Tibial nerve (tissue), 4 donors: Measurements from ENCODE around the gene DENND2A. TPM values are rescaled to one million over a fixed set of nuclear protein-coding genes. Genes with fewer than 3 reads are reported as not detected.
A peak's percentile ranks its signal among the peaks of the same experiment; 100 is the strongest.

Source experiments
- DNase-seq, 2 donors: peaks; one replicate each; pipeline ENCODE4 v3.0.0-alpha.2; 2019; ENCODE audit warnings: low spot score in 2 of 2
- H3K27ac ChIP-seq, 4 donors: fragments of 200-600 bp; sonication (generic) in 3 of 4; one replicate each; pipeline ENCODE4 v1.5.1; 2017 to 2019; ENCODE audit warnings: mild to moderate bottlenecking in 1 of 4
- H3K27me3 ChIP-seq, 2 donors: fragments of 200-600 bp; sonication (generic) in 1 of 2; one replicate each; pipeline versions ENCODE4 v1.5.1 to v1.6.0; 2017 to 2019
- H3K36me3 ChIP-seq, 3 donors: fragments of 200-600 bp; sonication (generic); one replicate each; pipeline ENCODE4 v1.5.1; 2018 to 2019
- H3K4me1 ChIP-seq, 4 donors: fragments of 200-600 bp; sonication (generic) in 3 of 4; one replicate each; pipeline ENCODE4 v1.5.1; 2017 to 2019
- H3K4me3 ChIP-seq, 4 donors: fragments of 200-600 bp; sonication (generic) in 3 of 4; one replicate each; pipeline ENCODE4 v1.5.1; 2017 to 2019; ENCODE audit warnings: mild to moderate bottlenecking in 1 of 4, moderate library complexity in 1 of 4
- H3K9me3 ChIP-seq, 4 donors: fragments of 200-600 bp; sonication (generic) in 3 of 4; one replicate each; pipeline ENCODE4 v1.5.1; 2017 to 2019
- CTCF ChIP-seq, 5 experiments: fragments of 200-600 bp in 3 of 5; fragments of 450-650 bp in 2 of 5; sonication (generic) in 3 of 5; IDR thresholded peaks; one replicate each; pipeline ENCODE4 v1.5.1; 2016 to 2019; ENCODE audit warnings: antibody characterized with exemption in 5 of 5, mild to moderate bottlenecking in 3 of 5, moderate library complexity in 2 of 5
- EP300 ChIP-seq, 2 donors: sonication (generic); formaldehyde crosslinking; IDR thresholded peaks; one replicate each; pipeline ENCODE4 v1.6.1; 2017; ENCODE audit warnings: antibody characterized with exemption in 2 of 2, mild to moderate bottlenecking in 1 of 2
- POLR2A ChIP-seq, 2 donors: fragments of 450-650 bp; IDR thresholded peaks; one replicate each; pipeline ENCODE4 v1.6.1; 2017; ENCODE audit warnings: antibody characterized with exemption in 2 of 2, mild to moderate bottlenecking in 2 of 2, moderate library complexity in 2 of 2
- WGBS, 2 donors: methylation state at CpG; one replicate each; pipeline ENCODE4 v1.1.5; 2018; 5-methylcytosine and 5-hydroxymethylcytosine counted together
- total RNA-seq, 4 donors: library from RNA; depleted of rRNA; stranded (reverse); fragments of >200 nt; gene quantifications; one replicate each; pipeline ENCODE4 v1.1.0, GENCODE V29; 2016

DENND2A gene
- total RNA-seq, 4 donors from 2014 or later: 18.3 to 28.0 (median 24.2) TPM

- no peaks in the 10 kb centered on the region for H3K27me3 ChIP-seq
- no peak for DNase-seq
- no peaks in the 10 kb centered on the region for H3K4me1 ChIP-seq
- no peaks in the 10 kb centered on the region for H3K36me3 ChIP-seq
- H3K9me3 ChIP-seq: no peaks in the 10 kb centered on the region
- no peak for TF ChIP-seq CTCF (IDR thresholded peaks at IDR 0.05)
- peak in 1 of 2 donors; percentile 27 for TF ChIP-seq EP300 (IDR thresholded peaks at IDR 0.05)
- no peak for TF ChIP-seq POLR2A (IDR thresholded peaks at IDR 0.05)
- no peak overlapping the region for H3K4me3 ChIP-seq
- 85 to 89% methylated on average over 9 of the region's 9 CpGs for WGBS, 2 donors
- H3K27ac ChIP-seq: no peak overlapping the region
Measured at GRCh38 chr7:140494867-140495266, 145.7 kb downstream of the DENND2A start.

GRCh38 chr7:140489026-140489359 lies 151.6 kb downstream of the DENND2A start:
- Histone ChIP-seq H3K4me1 (no peaks in the 10 kb centered on the region), H3K9me3 (no peaks in the 10 kb centered on the region), H3K27me3 (no peaks in the 10 kb centered on the region), H3K36me3 (no peaks in the 10 kb centered on the region), H3K27ac (no peak overlapping the region), H3K4me3 (no peak overlapping the region)
- TF ChIP-seq CTCF (IDR thresholded peaks at IDR 0.05) (no peak), EP300 (IDR thresholded peaks at IDR 0.05) (no peak), POLR2A (IDR thresholded peaks at IDR 0.05) (no peak)
- no peak for DNase-seq
- 53 to 67% methylated on average over 2 of the region's 2 CpGs for WGBS, 2 donors

- 59 to 65% methylated on average over 14 of the region's 14 CpGs for WGBS, 2 donors
Measured at GRCh38 chr7:140485500-140486265, 154.9 kb downstream of the DENND2A start.

GRCh38 chr7:140484951-140485499 lies 155.6 kb downstream of the DENND2A start:
- WGBS, 2 donors: 38 to 41% methylated on average over 5 of the region's 5 CpGs
- no peaks in the 10 kb centered on the region for H3K27me3 ChIP-seq

More at GRCh38 chr7:140485500-140486265, 154.9 kb downstream of the DENND2A start:
- Histone ChIP-seq H3K27me3 (no peaks in the 10 kb centered on the region), H3K4me3 (no peak overlapping the region), H3K9me3 (no peaks in the 10 kb centered on the region), H3K4me1 (no peaks in the 10 kb centered on the region), H3K36me3 (no peaks in the 10 kb centered on the region), H3K27ac (peak overlapping the region in 2 of 4 donors; percentile 2 to 76)
- TF ChIP-seq CTCF (IDR thresholded peaks at IDR 0.05): no peak
- TF ChIP-seq EP300 (IDR thresholded peaks at IDR 0.05): no peak
- no peak for TF ChIP-seq POLR2A (IDR thresholded peaks at IDR 0.05)
- no peak for DNase-seq

More at GRCh38 chr7:140484951-140485499, 155.6 kb downstream of the DENND2A start:
- no peaks in the 10 kb centered on the region for H3K4me1 ChIP-seq
- H3K4me3 ChIP-seq: no peak overlapping the region
- no peaks in the 10 kb centered on the region for H3K9me3 ChIP-seq
- H3K36me3 ChIP-seq: no peaks in the 10 kb centered on the region
- H3K27ac ChIP-seq: peak overlapping the region in 3 of 4 donors; percentile 2 to 76 (median 19)
- TF ChIP-seq POLR2A (IDR thresholded peaks at IDR 0.05): no peak
- no peak for TF ChIP-seq CTCF (IDR thresholded peaks at IDR 0.05)
- no peak for TF ChIP-seq EP300 (IDR thresholded peaks at IDR 0.05)
- DNase-seq: no peak
